ENCODE results near the gene MAGED2. TPM values are rescaled to one million over a fixed set of nuclear protein-coding genes. Genes with fewer than 3 reads are reported as not detected.

The MAGED2 gene
- total and polyA plus RNA-seq, 12 donors = 55.1 to 130 (median 96.0) TPM

DNA sequence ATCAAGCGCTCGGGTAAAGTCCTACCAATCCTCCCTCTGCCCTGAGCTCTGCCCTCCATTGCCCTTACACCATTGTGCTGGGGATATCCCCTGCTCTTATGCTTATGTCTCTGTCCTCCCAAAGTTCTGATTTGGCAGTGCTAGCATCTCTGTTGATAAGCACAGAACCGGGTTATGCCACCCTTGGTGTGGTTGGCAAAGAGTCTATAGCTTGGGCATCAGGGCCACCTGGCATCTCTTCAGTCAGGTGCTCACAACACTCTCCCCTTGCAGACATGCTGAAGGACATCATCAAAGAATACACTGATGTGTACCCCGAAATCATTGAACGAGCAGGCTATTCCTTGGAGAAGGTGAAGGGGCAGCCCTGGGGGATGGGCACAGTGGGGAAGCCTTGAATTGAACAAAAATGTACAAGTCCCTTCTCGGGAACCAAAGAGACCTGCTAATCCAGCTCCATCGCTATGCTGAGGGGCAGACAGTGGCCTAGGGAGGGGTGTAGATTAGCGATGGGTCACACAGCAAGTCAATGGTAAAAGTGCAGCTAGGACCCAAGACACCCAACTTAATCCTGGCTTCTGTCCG, 3.8 kb downstream of the MAGED2 start:
- no peak for DNase-seq
- H3K27me3 ChIP-seq = no peaks in the 10 kb centered on the region
- H3K36me3 ChIP-seq = peaks cover 0 to 69% (median 34%) of the 10 kb centered on the region in 9 donors
- ATAC-seq = no peak
- intact Hi-C loops (cut with DNase I) = loop anchor here in 1 of 10 donors (10.0 kb wide), 1 partner anchor 193 kb away; the partner anchor contains the start of gene APEX2
- no peak overlapping the region for H3K27ac ChIP-seq
- WGBS, 2 donors = 83 to 86% methylated on average over 9 of the region's 9 CpGs
- H3K4me1 ChIP-seq = peaks cover 0 to 16% (median 7%) of the 10 kb centered on the region in 9 donors
- no peak overlapping the region for H3K4me3 ChIP-seq
- H3K9me3 ChIP-seq = no peaks in the 10 kb centered on the region
- TF ChIP-seq, protein P1, sequence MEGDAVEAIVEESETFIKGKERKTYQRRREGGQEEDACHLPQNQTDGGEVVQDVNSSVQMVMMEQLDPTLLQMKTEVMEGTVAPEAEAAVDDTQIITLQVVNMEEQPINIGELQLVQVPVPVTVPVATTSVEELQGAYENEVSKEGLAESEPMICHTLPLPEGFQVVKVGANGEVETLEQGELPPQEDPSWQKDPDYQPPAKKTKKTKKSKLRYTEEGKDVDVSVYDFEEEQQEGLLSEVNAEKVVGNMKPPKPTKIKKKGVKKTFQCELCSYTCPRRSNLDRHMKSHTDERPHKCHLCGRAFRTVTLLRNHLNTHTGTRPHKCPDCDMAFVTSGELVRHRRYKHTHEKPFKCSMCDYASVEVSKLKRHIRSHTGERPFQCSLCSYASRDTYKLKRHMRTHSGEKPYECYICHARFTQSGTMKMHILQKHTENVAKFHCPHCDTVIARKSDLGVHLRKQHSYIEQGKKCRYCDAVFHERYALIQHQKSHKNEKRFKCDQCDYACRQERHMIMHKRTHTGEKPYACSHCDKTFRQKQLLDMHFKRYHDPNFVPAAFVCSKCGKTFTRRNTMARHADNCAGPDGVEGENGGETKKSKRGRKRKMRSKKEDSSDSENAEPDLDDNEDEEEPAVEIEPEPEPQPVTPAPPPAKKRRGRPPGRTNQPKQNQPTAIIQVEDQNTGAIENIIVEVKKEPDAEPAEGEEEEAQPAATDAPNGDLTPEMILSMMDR (IDR thresholded peaks at IDR 0.05) = no peak

DNA sequence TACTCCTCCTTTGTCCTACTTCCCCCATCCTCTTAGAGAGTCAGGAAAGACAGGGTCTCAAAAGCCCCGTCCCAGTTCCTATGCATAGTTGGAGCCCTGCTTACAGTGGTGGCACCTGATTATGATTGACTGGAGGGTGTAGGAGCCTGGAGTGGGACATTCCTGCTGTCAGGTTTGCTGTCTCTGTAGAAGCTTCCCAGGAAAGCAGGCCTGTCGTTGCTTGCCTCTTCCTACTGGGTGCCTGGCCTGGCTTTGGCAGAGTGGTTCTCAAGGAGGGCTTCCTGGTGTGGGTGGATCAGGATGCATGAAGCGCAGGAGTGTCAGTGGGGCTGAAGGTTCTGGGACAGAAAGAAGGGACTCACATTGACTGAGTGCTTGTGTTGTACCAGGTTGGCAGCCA, 4.8 kb downstream of the MAGED2 start:
- ATAC-seq = no peak
- TF ChIP-seq, protein P1 (IDR thresholded peaks at IDR 0.05) = no peak
- intact Hi-C loops (cut with DNase I) = loop anchor here in 1 of 10 donors (10.0 kb wide), 1 partner anchor 192 kb away; the partner anchor contains the start of gene APEX2

DNA sequence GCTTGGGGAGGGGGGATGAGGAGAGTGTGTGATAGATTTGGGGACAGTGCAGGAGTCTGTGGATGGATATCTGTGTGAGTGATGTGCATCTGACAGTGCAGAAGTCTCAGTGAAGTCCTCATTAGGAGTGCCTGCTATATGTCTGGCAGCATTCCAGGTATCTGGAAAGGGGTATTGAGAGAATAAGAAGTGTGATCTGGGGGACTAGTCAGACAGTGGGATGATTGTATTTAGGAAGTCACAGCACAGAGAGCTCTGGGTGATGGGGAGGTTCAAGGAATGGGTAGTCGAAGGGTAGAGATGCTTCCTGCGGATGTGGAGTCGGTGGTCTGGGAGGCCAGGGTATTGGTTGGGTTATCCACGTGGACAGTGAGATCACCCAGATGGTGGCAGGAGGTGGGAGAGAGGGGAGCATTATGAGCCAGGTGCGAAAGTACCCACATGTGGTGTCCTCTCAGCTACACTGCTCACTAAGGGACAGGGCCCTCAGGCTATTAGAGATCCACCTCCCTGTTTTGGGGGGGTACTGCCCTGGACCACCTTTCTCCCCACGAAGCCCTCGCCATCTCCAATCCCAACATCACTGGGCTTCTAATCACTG, 9.8 kb downstream of the MAGED2 start:
- Histone ChIP-seq H3K4me3 (no peak overlapping the region), H3K4me1 (no peaks in the 10 kb centered on the region), H3K27me3 (no peaks in the 10 kb centered on the region), H3K27ac (no peak overlapping the region), H3K36me3 (peaks cover 0 to 42% (median 28%) of the 10 kb centered on the region in 9 donors), H3K9me3 (no peaks in the 10 kb centered on the region)
- DNase-seq (no peak), ATAC-seq (peak in 2 of 8 donors; percentile 4 to 28)
- WGBS, 2 donors = 70 to 82% methylated on average over 6 to 7 of the region's 7 CpGs
- TF ChIP-seq, protein P1 (IDR thresholded peaks at IDR 0.05) = no peak
- intact Hi-C loops (cut with DNase I) = loop anchor here in 1 of 10 donors (10.0 kb wide), 1 partner anchor 187 kb away; the partner anchor contains the start of gene APEX2

More for the DNA sequence above, 4.8 kb downstream of the MAGED2 start:
- WGBS, 2 donors = 75 to 80% methylated on average over 3 of the region's 3 CpGs
- Histone ChIP-seq H3K27me3 (no peaks in the 10 kb centered on the region), H3K4me1 (peaks cover 0 to 16% (median 7%) of the 10 kb centered on the region in 9 donors), H3K9me3 (no peaks in the 10 kb centered on the region), H3K36me3 (peaks cover 0 to 69% (median 34%) of the 10 kb centered on the region in 9 donors), H3K4me3 (no peak overlapping the region), H3K27ac (no peak overlapping the region)
- no peak for DNase-seq

DNA sequence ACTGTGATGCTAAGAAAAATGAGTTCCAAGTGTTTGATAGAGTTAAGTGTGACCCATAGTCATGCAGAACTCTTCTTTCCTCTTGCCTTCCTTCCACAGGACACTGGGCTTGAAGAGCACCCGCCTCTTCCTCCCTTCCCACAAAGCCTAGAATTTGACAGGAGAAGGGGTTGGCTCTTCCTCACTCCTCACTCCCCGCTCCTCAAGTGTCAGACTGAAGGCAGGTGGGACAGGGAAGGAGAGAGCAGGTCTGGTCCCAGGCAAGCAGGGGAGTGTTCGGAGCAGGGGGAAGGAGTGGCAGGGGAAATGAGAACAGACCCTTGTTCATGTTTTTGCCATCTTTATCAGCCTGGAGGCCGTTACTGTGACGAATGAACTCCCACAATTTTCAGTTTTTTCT, 10.7 kb downstream of the MAGED2 start:
- H3K27ac ChIP-seq = no peak overlapping the region
- no peaks in the 10 kb centered on the region for H3K9me3 ChIP-seq
- no peaks in the 10 kb centered on the region for H3K4me1 ChIP-seq
- ATAC-seq (no peak), DNase-seq (no peak)
- WGBS, 2 donors = 46 to 47% methylated on average over 5 of the region's 5 CpGs
- H3K36me3 ChIP-seq = peaks cover 0 to 33% (median 20%) of the 10 kb centered on the region in 9 donors
- intact Hi-C loops (cut with DNase I) = loop anchor here in 1 of 10 donors (10.0 kb wide), 1 partner anchor 187 kb away; the partner anchor contains the start of gene APEX2
- TF ChIP-seq, protein P1 (IDR thresholded peaks at IDR 0.05) = no peak
- H3K27me3 ChIP-seq = no peaks in the 10 kb centered on the region
- no peak overlapping the region for H3K4me3 ChIP-seq

All from heart right ventricle (tissue), 16 donors.